HCT116 (cell line): ENCODE results near the gene PBX1. TPM values are rescaled to one million over a fixed set of nuclear protein-coding genes. Genes with fewer than 3 reads are reported as not detected.

Source experiments
- ATAC-seq: fragments of 200-7000 bp; cut with Tn5 transposase; 2 replicates; pipeline ENCODE4 v1.9.1; 2020; ENCODE audit warnings: mild to moderate bottlenecking, moderate library complexity
- BruUV-seq: library from RNA; stranded (reverse); fragments of 400-500 nt; replicated peaks from 2 replicates; lab custom pipeline; 2021; lab: Mats Ljungman, UMichigan
- CTCF ChIA-PET: fragments of 300-600 bp; sonication (Branson Sonifier 250); formaldehyde crosslinking; loops from one replicate; lab custom pipeline; 2021; ENCODE audit warnings: antibody characterized with exemption; lab: Charles Lee
- POLR2A ChIA-PET: fragments of 300-600, 350-600 bp; sonication (Branson Sonifier 250); formaldehyde crosslinking; loops from one replicate; lab custom pipeline; 2021; ENCODE audit warnings: antibody characterized with exemption; lab: Charles Lee
- RAD21 ChIA-PET, 2 experiments: fragments of 300-600 bp; sonication (Branson Sonifier 250); formaldehyde crosslinking; loops; one replicate each; lab custom pipeline; 2023; ENCODE audit warnings: low total read pairs in 2 of 2; ENCODE audit not compliant: uncharacterized antibody in 2 of 2, unreplicated experiment in 2 of 2, low non-redundant PET in 1 of 2; lab: Charles Lee
- DNase-seq: peaks from one replicate; pipeline ENCODE4 v3.0.0-alpha.2; 2010; ENCODE audit warnings: low read depth, low spot score
- H2AFZ ChIP-seq: fragments of 200-600 bp; shearing (Covaris generic), sonication (generic); 2 replicates; pipeline ENCODE4 v1.6.1; 2017; ENCODE audit warnings: low read depth, mixed run types, mixed read lengths, antibody characterized with exemption, low read length; ENCODE audit not compliant: poor library complexity, severe bottlenecking
- H3K27ac ChIP-seq: 2 replicates; pipeline ENCODE4 v1.5.1; 2012; ENCODE audit warnings: low read depth, low read length
- H3K27me3 ChIP-seq: fragments of 200-600 bp; sonication (generic); 2 replicates; pipeline ENCODE4 v1.6.1; 2016; ENCODE audit warnings: mixed run types, low read length, mixed read lengths; ENCODE audit not compliant: insufficient read depth
- H3K36me3 ChIP-seq, 2 experiments: fragments of 200-500 bp in 1 of 2; fragments of 200-600 bp in 1 of 2; sonication (Bioruptor generic) in 1 of 2; sonication (generic) in 1 of 2; 2 replicates each; pipeline versions ENCODE4 v1.5.1 to v1.6.1; 2014 to 2016; ENCODE audit warnings: low read length in 2 of 2, inconsistent platforms in 1 of 2, mixed read lengths in 1 of 2, mixed run types in 1 of 2; ENCODE audit not compliant: insufficient read depth in 2 of 2, control insufficient read depth in 1 of 2
- H3K4me1 ChIP-seq, 2 experiments: fragments of 200-600 bp in 1 of 2; sonication (generic) in 1 of 2; 2 replicates each; pipeline versions ENCODE4 v1.5.1 to v1.6.1; 2012 to 2017; ENCODE audit warnings: low read length in 2 of 2, inconsistent platforms in 1 of 2, mild to moderate bottlenecking in 1 of 2, mixed read lengths in 1 of 2, mixed run types in 1 of 2, moderate library complexity in 1 of 2; ENCODE audit not compliant: insufficient read depth in 2 of 2, control insufficient read depth in 1 of 2
- H3K4me2 ChIP-seq: fragments of 200-600 bp; sonication (generic); 2 replicates; pipeline ENCODE4 v1.6.1; 2017; ENCODE audit warnings: mixed run types, low read length, mixed read lengths
- H3K4me3 ChIP-seq, 2 experiments: fragments of 200-600 bp in 1 of 2; sonication (generic) in 1 of 2; replicated peaks in 1 of 2; 2 replicates each; pipeline ENCODE4 v1.5.1; 2011 to 2016; ENCODE audit warnings: low read length in 2 of 2, control low read depth in 1 of 2, low read depth in 1 of 2, mild to moderate bottlenecking in 1 of 2, mixed read lengths in 1 of 2, mixed run types in 1 of 2
- H3K79me2 ChIP-seq: fragments of 200-600 bp; sonication (generic); 2 replicates; pipeline ENCODE4 v1.6.1; 2017; ENCODE audit warnings: mild to moderate bottlenecking, mixed run types, low read length, moderate library complexity, mixed read lengths; ENCODE audit not compliant: insufficient read depth
- H3K9ac ChIP-seq: fragments of 200-600 bp; sonication (generic); 2 replicates; pipeline ENCODE4 v1.6.1; 2016; ENCODE audit warnings: low read length, mixed read lengths
- H3K9me2 ChIP-seq: fragments of 200-600 bp; sonication (generic), shearing (Covaris generic); 2 replicates; pipeline ENCODE4 v1.6.1; 2017; ENCODE audit warnings: mixed run types, mild to moderate bottlenecking, moderate library complexity; ENCODE audit not compliant: insufficient read depth
- H3K9me3 ChIP-seq, 2 experiments: fragments of 200-500 bp in 1 of 2; fragments of 200-600 bp in 1 of 2; sonication (Bioruptor generic) in 1 of 2; sonication (generic) in 1 of 2; 2 replicates each; pipeline ENCODE4 v1.6.1; 2014 to 2017; ENCODE audit warnings: low read length in 2 of 2, mixed read lengths in 2 of 2, inconsistent platforms in 1 of 2, low read depth in 1 of 2, mild to moderate bottlenecking in 1 of 2, mixed run types in 1 of 2, moderate library complexity in 1 of 2; ENCODE audit not compliant: control insufficient read depth in 1 of 2, insufficient read depth in 1 of 2
- H4K20me1 ChIP-seq: fragments of 200-600 bp; sonication (generic), shearing (Covaris generic); 2 replicates; pipeline ENCODE4 v1.6.1; 2017; ENCODE audit warnings: mixed run types, mild to moderate bottlenecking, moderate library complexity; ENCODE audit not compliant: insufficient read depth
- CBX3 ChIP-seq: IDR thresholded peaks from 2 replicates; pipeline ENCODE4 v1.6.1; 2012; ENCODE audit warnings: low read depth
- CEBPB ChIP-seq: IDR thresholded peaks from 2 replicates; pipeline ENCODE4 v1.6.1; 2012; ENCODE audit warnings: low read depth
- EGR1 ChIP-seq: IDR thresholded peaks from 2 replicates; pipeline ENCODE4 v1.6.1; 2012; ENCODE audit warnings: low read depth
- FOSL1 ChIP-seq: IDR thresholded peaks from 2 replicates; pipeline ENCODE4 v1.6.1; 2012; ENCODE audit warnings: low read depth
- POLR2A ChIP-seq: IDR thresholded peaks from 2 replicates; pipeline ENCODE4 v1.7.0; 2011; ENCODE audit warnings: borderline replicate concordance; ENCODE audit not compliant: insufficient read depth, insufficient read length; ENCODE audit errors: extremely low read depth
- RAD21 ChIP-seq: IDR thresholded peaks from 2 replicates; pipeline ENCODE4 v1.6.1; 2012; ENCODE audit warnings: low read depth, mild to moderate bottlenecking
- SP1 ChIP-seq: IDR thresholded peaks from 2 replicates; pipeline ENCODE4 v1.6.1; 2012; ENCODE audit warnings: low read depth
- TCF7L2 ChIP-seq: IDR thresholded peaks from 2 replicates; pipeline ENCODE4 v1.7.0; 2011; ENCODE audit warnings: borderline replicate concordance, inconsistent platforms; ENCODE audit not compliant: insufficient read depth, insufficient read length; ENCODE audit errors: extremely low read depth
- intact Hi-C: fragments of 100-400 bp; cut with micrococcal nuclease; formaldehyde crosslinking; loops from 2 replicates; pipeline ENCODE4 v1.10.0; 2022
- total RNA-seq: library from RNA; stranded (reverse); gene quantifications from one replicate; pipeline ENCODE4 v1.2.1, GENCODE V29; 2021; ENCODE audit not compliant: unreplicated experiment
- TF ChIP-seq, protein P1 (sequence below), 3 experiments: fragments of 200-600 bp in 1 of 3; sonication (generic) in 1 of 3; IDR thresholded peaks in 2 of 3; conservative IDR thresholded peaks in 1 of 3; 2 replicates each; pipeline ENCODE4 v1.5.1; 2012 to 2017; ENCODE audit warnings: low read depth in 2 of 3, low read length in 2 of 3, antibody characterized with exemption in 1 of 3, borderline replicate concordance in 1 of 3, control low read depth in 1 of 3, mild to moderate bottlenecking in 1 of 3, mixed read lengths in 1 of 3, mixed run types in 1 of 3, moderate library complexity in 1 of 3; ENCODE audit not compliant: insufficient read depth in 1 of 3
- TF ChIP-seq, protein P2 (sequence below): IDR thresholded peaks from 2 replicates; pipeline ENCODE4 v1.6.1; 2012; ENCODE audit warnings: low read depth

Gene PBX1
- total RNA-seq, 1 experiment from 2014 or later, result 29.6 TPM

GRCh38 chr1:164588516-164589341, 29.7 kb downstream of the PBX1 start:
- H3K36me3 ChIP-seq, result no peaks in the 10 kb centered on the region
- no peak for ATAC-seq
- no peak overlapping the region for H3K27ac ChIP-seq
- no peaks in the 10 kb centered on the region; the same call in 1 of the 2 replicates for H3K27me3 ChIP-seq
- intact Hi-C loops, result no loop called here
- no peaks in the 10 kb centered on the region for H3K9me3 ChIP-seq
- TF ChIP-seq, protein P1, sequence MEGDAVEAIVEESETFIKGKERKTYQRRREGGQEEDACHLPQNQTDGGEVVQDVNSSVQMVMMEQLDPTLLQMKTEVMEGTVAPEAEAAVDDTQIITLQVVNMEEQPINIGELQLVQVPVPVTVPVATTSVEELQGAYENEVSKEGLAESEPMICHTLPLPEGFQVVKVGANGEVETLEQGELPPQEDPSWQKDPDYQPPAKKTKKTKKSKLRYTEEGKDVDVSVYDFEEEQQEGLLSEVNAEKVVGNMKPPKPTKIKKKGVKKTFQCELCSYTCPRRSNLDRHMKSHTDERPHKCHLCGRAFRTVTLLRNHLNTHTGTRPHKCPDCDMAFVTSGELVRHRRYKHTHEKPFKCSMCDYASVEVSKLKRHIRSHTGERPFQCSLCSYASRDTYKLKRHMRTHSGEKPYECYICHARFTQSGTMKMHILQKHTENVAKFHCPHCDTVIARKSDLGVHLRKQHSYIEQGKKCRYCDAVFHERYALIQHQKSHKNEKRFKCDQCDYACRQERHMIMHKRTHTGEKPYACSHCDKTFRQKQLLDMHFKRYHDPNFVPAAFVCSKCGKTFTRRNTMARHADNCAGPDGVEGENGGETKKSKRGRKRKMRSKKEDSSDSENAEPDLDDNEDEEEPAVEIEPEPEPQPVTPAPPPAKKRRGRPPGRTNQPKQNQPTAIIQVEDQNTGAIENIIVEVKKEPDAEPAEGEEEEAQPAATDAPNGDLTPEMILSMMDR (IDR thresholded peaks at IDR 0.05 in 2 of 3, conservative IDR thresholded peaks at IDR 0.05 in 1 of 3; ENCODE audit: borderline replicate concordance in 1 of 3, insufficient read depth in 1 of 3, low read depth in 2 of 3, low read length in 2 of 3), result no peak
- TF ChIP-seq RAD21 (no peak), CBX3 (no peak), CEBPB (no peak), POLR2A (no peak), SP1 (no peak), EGR1 (no peak), FOSL1 (no peak), TCF7L2 (no peak)
- TF ChIP-seq, protein P2, sequence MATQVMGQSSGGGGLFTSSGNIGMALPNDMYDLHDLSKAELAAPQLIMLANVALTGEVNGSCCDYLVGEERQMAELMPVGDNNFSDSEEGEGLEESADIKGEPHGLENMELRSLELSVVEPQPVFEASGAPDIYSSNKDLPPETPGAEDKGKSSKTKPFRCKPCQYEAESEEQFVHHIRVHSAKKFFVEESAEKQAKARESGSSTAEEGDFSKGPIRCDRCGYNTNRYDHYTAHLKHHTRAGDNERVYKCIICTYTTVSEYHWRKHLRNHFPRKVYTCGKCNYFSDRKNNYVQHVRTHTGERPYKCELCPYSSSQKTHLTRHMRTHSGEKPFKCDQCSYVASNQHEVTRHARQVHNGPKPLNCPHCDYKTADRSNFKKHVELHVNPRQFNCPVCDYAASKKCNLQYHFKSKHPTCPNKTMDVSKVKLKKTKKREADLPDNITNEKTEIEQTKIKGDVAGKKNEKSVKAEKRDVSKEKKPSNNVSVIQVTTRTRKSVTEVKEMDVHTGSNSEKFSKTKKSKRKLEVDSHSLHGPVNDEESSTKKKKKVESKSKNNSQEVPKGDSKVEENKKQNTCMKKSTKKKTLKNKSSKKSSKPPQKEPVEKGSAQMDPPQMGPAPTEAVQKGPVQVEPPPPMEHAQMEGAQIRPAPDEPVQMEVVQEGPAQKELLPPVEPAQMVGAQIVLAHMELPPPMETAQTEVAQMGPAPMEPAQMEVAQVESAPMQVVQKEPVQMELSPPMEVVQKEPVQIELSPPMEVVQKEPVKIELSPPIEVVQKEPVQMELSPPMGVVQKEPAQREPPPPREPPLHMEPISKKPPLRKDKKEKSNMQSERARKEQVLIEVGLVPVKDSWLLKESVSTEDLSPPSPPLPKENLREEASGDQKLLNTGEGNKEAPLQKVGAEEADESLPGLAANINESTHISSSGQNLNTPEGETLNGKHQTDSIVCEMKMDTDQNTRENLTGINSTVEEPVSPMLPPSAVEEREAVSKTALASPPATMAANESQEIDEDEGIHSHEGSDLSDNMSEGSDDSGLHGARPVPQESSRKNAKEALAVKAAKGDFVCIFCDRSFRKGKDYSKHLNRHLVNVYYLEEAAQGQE, result no peak
- TF ChIP-seq, all 23 proteins: peak for 0
- H3K9me2 ChIP-seq, result no peaks in the 10 kb centered on the region
- DNase-seq, result no peak
- POLR2A ChIA-PET, result no interaction called here
- H3K4me3 ChIP-seq, result no peak overlapping the region
- H3K4me2 ChIP-seq, result no peak overlapping the region
- peaks cover 7 to 15% of the 10 kb centered on the region in 2 experiments; a peak in 3 of 4 replicates for H3K4me1 ChIP-seq
- RAD21 ChIA-PET, result no interaction called here
- no TSS peak for BruUV-seq
- H2AFZ ChIP-seq, result no peak overlapping the region
- no peaks in the 10 kb centered on the region for H4K20me1 ChIP-seq
- no peaks in the 10 kb centered on the region for H3K79me2 ChIP-seq
- CTCF ChIA-PET, result no interaction called here
- H3K9ac ChIP-seq, result no peak overlapping the region
